K562 (cell line): ENCODE measurements around the gene EFCAB8. TPM values are rescaled to one million over a fixed set of nuclear protein-coding genes. Genes with fewer than 3 reads are reported as not detected.

Experiments used
- DIDO1 ChIP-seq: fragments of 450-650 bp; IDR thresholded peaks from 2 replicates; pipeline ENCODE4 v1.6.1; 2016; ENCODE audit warnings: low read depth, missing biosample characterization, missing genetic modification characterization
- DMBX1 ChIP-seq: fragments of 250-450 bp; sonication (Bioruptor Pico); IDR thresholded peaks from 2 replicates; pipeline ENCODE4 v1.8.0; 2022; ENCODE audit warnings: inconsistent platforms, mild to moderate bottlenecking, moderate library complexity, borderline replicate concordance
- EP300 ChIP-seq: IDR thresholded peaks from 2 replicates; pipeline ENCODE4 v1.6.1; 2012; ENCODE audit warnings: low read length, improper control_type of control experiment
- MTA1 ChIP-seq: fragments of 450-650 bp; IDR thresholded peaks from 2 replicates; pipeline ENCODE4 v1.6.1; 2017; ENCODE audit warnings: borderline replicate concordance
- NR1H2 ChIP-seq: sonication (generic); formaldehyde crosslinking; IDR thresholded peaks from 2 replicates; pipeline ENCODE4 v1.4.0; 2020; ENCODE audit warnings: mild to moderate bottlenecking, missing genetic modification reagents
- SP1 ChIP-seq: sonication (generic); formaldehyde crosslinking; IDR thresholded peaks from 2 replicates; pipeline ENCODE4 v1.8.1; 2022; ENCODE audit warnings: mild to moderate bottlenecking, missing genetic modification reagents
- ZNF589 ChIP-seq: fragments of 200-800 bp; sonication (Bioruptor generic); IDR thresholded peaks from 2 replicates; pipeline ENCODE4 v1.6.1; 2016; ENCODE audit warnings: low read depth, missing genetic modification characterization, missing compliant biosample characterization
- ZNF699 ChIP-seq: fragments of 250-450 bp; sonication (Bioruptor Pico); IDR thresholded peaks from 2 replicates; pipeline ENCODE4 v1.8.0; 2021; ENCODE audit warnings: mild to moderate bottlenecking, moderate library complexity; ENCODE audit not compliant: insufficient replicate concordance
- polyA plus RNA-seq, 8 experiments: library from polyadenylated mRNA; depleted of rRNA in 4 of 8; stranded (reverse) in 5 of 8; unstranded in 3 of 8; fragments of >200 nt; fragmentation: Nextera tagmentation in 2 of 8; fragmentation: Illumina TruSeq in 1 of 8; extraction: Ambion mirVana in 2 of 8; extraction: Trizol in 1 of 8; gene quantifications; 2 replicates each; pipeline versions ENCODE4 v1.2.1 to v1.2.3, GENCODE V29; 2011 to 2014; ENCODE audit warnings: inconsistent platforms in 1 of 8, missing spikeins in 1 of 8
- total RNA-seq, 7 experiments: library from RNA; depleted of rRNA in 6 of 7; stranded (reverse); fragments of >200 nt in 6 of 7; fragmentation: Illumina TruSeq in 2 of 7; extraction: Trizol in 2 of 7; gene quantifications; 2 replicates each; pipeline versions ENCODE4 v1.2.1 to v1.2.3, GENCODE V29; 2011 to 2021; ENCODE audit warnings: low replicate concordance in 1 of 7
- TF ChIP-seq, protein P1 (sequence below), 2 experiments: fragments of 450-650 bp in 1 of 2; sonication (generic) in 1 of 2; formaldehyde crosslinking in 1 of 2; IDR thresholded peaks; 2 replicates each; pipeline versions ENCODE4 v1.7.1 to v1.9.0; 2016 to 2022; ENCODE audit warnings: inconsistent platforms in 1 of 2, mild to moderate bottlenecking in 1 of 2, missing genetic modification reagents in 1 of 2
- TF ChIP-seq, protein P2 (sequence below): sonication (generic); formaldehyde crosslinking; IDR thresholded peaks from 2 replicates; pipeline ENCODE4 v1.8.0; 2023; ENCODE audit warnings: missing genetic modification reagents, mild to moderate bottlenecking, borderline replicate concordance

The EFCAB8 gene
- total and polyA plus RNA-seq, 9 of the 15 experiments (the other 6 are each of a cell fraction or from before 2014, with no cell fraction given): 0.03 to 0.18 (median 0.11) TPM; not detected in 6

DNA sequence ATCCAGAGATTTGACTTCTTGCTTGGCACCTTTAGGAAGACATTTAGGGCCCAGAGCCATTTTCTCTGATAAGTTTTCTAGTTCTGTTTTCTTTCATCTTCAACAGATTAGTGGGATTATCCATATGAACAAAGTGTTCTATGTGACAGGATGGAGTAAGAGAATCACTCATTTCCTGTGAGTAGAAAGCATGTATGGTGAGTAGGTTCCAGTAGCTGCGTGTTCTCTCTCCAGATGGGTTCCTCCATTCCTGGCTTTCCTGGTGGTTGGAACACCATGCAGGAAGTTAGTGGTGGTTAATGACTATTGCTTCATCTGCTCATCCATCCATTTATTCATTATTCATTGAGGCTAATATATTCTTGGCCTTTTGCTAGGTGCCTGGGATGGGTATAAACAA is 54.0 kb downstream of the EFCAB8 start (continued):
- TF ChIP-seq, protein P1, sequence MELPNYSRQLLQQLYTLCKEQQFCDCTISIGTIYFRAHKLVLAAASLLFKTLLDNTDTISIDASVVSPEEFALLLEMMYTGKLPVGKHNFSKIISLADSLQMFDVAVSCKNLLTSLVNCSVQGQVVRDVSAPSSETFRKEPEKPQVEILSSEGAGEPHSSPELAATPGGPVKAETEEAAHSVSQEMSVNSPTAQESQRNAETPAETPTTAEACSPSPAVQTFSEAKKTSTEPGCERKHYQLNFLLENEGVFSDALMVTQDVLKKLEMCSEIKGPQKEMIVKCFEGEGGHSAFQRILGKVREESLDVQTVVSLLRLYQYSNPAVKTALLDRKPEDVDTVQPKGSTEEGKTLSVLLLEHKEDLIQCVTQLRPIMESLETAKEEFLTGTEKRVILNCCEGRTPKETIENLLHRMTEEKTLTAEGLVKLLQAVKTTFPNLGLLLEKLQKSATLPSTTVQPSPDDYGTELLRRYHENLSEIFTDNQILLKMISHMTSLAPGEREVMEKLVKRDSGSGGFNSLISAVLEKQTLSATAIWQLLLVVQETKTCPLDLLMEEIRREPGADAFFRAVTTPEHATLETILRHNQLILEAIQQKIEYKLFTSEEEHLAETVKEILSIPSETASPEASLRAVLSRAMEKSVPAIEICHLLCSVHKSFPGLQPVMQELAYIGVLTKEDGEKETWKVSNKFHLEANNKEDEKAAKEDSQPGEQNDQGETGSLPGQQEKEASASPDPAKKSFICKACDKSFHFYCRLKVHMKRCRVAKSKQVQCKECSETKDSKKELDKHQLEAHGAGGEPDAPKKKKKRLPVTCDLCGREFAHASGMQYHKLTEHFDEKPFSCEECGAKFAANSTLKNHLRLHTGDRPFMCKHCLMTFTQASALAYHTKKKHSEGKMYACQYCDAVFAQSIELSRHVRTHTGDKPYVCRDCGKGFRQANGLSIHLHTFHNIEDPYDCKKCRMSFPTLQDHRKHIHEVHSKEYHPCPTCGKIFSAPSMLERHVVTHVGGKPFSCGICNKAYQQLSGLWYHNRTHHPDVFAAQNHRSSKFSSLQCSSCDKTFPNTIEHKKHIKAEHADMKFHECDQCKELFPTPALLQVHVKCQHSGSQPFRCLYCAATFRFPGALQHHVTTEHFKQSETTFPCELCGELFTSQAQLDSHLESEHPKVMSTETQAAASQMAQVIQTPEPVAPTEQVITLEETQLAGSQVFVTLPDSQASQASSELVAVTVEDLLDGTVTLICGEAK (IDR thresholded peaks at IDR 0.05): no peak
- TF ChIP-seq, protein P1 (CRISPR knock-in tag; IDR thresholded peaks at IDR 0.05): no peak
- no peak for TF ChIP-seq DIDO1
- TF ChIP-seq ZNF589: no peak
- TF ChIP-seq DMBX1: no peak
- TF ChIP-seq NR1H2: no peak
- TF ChIP-seq ZNF699: no peak
- TF ChIP-seq, protein P2, sequence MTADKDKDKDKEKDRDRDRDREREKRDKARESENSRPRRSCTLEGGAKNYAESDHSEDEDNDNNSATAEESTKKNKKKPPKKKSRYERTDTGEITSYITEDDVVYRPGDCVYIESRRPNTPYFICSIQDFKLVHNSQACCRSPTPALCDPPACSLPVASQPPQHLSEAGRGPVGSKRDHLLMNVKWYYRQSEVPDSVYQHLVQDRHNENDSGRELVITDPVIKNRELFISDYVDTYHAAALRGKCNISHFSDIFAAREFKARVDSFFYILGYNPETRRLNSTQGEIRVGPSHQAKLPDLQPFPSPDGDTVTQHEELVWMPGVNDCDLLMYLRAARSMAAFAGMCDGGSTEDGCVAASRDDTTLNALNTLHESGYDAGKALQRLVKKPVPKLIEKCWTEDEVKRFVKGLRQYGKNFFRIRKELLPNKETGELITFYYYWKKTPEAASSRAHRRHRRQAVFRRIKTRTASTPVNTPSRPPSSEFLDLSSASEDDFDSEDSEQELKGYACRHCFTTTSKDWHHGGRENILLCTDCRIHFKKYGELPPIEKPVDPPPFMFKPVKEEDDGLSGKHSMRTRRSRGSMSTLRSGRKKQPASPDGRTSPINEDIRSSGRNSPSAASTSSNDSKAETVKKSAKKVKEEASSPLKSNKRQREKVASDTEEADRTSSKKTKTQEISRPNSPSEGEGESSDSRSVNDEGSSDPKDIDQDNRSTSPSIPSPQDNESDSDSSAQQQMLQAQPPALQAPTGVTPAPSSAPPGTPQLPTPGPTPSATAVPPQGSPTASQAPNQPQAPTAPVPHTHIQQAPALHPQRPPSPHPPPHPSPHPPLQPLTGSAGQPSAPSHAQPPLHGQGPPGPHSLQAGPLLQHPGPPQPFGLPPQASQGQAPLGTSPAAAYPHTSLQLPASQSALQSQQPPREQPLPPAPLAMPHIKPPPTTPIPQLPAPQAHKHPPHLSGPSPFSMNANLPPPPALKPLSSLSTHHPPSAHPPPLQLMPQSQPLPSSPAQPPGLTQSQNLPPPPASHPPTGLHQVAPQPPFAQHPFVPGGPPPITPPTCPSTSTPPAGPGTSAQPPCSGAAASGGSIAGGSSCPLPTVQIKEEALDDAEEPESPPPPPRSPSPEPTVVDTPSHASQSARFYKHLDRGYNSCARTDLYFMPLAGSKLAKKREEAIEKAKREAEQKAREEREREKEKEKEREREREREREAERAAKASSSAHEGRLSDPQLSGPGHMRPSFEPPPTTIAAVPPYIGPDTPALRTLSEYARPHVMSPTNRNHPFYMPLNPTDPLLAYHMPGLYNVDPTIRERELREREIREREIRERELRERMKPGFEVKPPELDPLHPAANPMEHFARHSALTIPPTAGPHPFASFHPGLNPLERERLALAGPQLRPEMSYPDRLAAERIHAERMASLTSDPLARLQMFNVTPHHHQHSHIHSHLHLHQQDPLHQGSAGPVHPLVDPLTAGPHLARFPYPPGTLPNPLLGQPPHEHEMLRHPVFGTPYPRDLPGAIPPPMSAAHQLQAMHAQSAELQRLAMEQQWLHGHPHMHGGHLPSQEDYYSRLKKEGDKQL (CRISPR knock-in tag): no peak
- TF ChIP-seq EP300: no peak
- no peak for TF ChIP-seq SP1 (CRISPR knock-in tag)
- no peak for TF ChIP-seq MTA1
